HFF-Myc (cell line): ENCODE data around the gene AACS.

Experiments
- DNase-seq: peaks from one replicate; pipeline ENCODE4 v3.0.0-alpha.2; 2011; ENCODE audit warnings: low read depth; ENCODE audit errors: extremely low read depth
- H3K4me3 ChIP-seq: replicated peaks from 2 replicates; pipeline ENCODE4 v1.5.1; 2011; ENCODE audit warnings: low read depth, mild to moderate bottlenecking, control low read depth, low read length
- TF ChIP-seq, protein P1 (sequence below): IDR thresholded peaks from 2 replicates; pipeline ENCODE4 v1.5.1; 2012; ENCODE audit warnings: mild to moderate bottlenecking, low read depth, low read length, control low read depth; ENCODE audit errors: missing control alignments

AACS gene, protein sequence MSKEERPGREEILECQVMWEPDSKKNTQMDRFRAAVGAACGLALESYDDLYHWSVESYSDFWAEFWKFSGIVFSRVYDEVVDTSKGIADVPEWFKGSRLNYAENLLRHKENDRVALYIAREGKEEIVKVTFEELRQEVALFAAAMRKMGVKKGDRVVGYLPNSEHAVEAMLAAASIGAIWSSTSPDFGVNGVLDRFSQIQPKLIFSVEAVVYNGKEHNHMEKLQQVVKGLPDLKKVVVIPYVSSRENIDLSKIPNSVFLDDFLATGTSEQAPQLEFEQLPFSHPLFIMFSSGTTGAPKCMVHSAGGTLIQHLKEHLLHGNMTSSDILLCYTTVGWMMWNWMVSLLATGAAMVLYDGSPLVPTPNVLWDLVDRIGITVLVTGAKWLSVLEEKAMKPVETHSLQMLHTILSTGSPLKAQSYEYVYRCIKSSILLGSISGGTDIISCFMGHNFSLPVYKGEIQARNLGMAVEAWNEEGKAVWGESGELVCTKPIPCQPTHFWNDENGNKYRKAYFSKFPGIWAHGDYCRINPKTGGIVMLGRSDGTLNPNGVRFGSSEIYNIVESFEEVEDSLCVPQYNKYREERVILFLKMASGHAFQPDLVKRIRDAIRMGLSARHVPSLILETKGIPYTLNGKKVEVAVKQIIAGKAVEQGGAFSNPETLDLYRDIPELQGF

DNA sequence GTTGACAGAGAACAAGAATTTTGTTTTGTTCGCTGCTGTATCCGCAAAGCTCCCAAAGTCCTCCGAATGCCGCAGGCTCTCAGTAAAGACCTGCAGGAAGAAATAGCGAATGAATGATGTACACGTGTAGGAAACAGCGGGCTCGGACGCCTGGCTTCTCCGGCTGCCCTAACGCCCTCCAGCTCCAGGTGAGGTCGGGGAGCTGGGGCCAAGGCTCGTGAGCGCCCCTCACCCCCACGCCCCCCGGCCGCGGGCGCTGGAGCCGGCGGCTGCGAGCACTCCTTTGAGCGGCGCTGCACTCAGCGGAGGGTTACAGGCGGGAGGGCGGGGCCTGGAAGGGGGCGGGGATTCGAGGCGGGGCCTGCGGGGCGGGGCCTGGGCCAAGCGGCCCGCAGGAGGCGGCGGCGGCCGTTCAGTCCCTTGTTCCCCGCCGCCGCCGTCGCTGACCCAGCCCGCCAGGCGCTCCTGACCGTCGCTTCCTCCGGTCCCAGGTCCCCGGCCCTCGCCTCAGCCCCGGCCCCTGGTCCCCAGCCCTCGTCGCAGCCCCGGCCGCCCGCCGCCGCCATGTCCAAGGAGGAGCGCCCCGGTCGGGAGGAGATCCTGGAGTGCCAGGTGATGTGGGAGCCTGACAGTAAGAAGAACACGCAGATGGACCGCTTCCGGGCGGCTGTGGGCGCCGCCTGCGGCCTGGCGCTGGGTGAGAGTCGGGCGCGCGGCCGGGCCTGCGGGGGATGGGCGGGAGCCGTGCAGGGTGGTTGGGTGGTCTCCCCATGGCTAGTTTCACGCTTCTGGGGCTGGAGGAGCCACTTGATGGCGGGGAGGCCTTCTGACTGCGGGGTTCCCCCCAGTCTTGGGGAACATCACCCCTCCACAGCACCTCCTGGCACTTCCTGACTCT is at the start of gene AACS:
Gene AACS (plus strand): TSS at position 415 of the 898 bp plus-strand sequence. CDS start 150 bp downstream, at position 565.
- TF ChIP-seq, protein P1, sequence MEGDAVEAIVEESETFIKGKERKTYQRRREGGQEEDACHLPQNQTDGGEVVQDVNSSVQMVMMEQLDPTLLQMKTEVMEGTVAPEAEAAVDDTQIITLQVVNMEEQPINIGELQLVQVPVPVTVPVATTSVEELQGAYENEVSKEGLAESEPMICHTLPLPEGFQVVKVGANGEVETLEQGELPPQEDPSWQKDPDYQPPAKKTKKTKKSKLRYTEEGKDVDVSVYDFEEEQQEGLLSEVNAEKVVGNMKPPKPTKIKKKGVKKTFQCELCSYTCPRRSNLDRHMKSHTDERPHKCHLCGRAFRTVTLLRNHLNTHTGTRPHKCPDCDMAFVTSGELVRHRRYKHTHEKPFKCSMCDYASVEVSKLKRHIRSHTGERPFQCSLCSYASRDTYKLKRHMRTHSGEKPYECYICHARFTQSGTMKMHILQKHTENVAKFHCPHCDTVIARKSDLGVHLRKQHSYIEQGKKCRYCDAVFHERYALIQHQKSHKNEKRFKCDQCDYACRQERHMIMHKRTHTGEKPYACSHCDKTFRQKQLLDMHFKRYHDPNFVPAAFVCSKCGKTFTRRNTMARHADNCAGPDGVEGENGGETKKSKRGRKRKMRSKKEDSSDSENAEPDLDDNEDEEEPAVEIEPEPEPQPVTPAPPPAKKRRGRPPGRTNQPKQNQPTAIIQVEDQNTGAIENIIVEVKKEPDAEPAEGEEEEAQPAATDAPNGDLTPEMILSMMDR, result no peak
- peak within 1 kb of the TSS; percentile 75 for H3K4me3 ChIP-seq
- no peak for DNase-seq

DNA sequence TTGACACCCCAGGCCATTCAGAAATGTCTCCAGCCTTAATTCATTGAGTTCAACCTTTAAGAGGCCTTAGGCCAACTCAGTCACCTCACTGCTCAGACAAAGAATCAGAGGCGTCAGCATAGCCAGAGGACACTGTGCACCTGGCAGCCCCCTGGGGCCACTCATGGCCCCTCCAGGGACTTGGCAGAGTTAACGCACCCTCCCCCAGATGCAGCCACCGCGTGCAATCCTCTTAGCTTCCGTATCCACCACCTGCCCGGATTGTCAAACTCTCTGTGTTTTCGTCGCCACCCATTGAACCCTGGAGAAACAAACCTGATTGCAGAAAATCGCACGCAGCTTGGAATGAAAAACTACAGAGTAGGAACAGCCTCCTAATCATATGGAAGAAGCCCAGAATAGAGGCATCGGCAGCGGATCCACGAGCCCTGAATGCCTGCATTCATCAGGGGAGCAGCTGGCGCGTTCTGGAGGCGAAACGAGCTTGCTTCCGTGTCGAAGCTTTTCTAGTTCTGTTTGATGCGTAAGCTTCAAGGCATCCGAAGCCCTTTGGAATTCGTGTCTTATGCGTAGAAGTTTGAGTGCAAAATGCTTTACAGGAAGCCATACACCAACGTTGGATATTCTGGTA is 49.4 kb upstream of the AACS start:
- TF ChIP-seq, protein P1, result no peak
- H3K4me3 ChIP-seq, result no peak overlapping the region
- no peak for DNase-seq

DNA sequence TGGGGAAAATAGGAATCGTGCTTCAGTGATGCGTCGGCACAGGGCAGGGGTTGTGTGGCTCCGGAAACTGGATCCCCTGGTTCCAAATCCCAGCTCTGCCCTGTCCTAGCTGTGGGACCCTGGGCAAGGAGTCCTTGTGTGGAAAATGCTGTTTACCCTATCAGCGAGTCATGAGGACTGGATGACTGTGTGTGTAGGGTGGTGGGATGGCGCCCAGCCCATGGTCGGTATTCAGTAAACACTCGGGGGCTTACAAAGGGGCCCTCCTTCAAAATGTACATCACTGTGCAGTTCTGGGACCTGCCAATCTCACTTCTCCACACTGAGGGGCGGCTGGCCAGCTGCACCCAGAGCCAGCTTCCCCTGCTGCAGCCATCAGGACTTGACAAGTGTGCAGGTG is 47.4 kb upstream of the AACS start:
- no peak overlapping the region for H3K4me3 ChIP-seq
- TF ChIP-seq, protein P1, result no peak
- DNase-seq, result no peak

DNA sequence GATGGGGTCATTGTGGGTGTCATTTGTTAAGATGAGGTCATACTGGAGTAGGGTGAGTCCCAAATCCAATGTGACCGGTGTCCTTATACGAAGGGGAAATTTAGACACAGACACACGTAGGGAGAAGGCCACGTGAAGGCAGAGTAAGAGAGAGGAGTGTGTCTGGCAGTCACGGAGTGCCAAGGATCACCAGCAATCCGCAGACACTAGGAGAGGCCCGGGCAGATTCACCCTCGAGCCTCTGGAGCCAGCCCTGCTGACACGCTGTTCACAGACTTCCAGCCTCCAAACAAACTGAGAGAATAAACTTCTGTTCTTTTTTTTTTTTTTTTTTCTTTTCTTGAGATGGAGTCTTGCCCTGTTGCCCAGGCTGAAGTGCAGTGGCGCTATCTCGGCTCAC is 46.9 kb upstream of the AACS start:
- DNase-seq, result no peak
- TF ChIP-seq, protein P1, result no peak
- H3K4me3 ChIP-seq, result no peak overlapping the region

DNA sequence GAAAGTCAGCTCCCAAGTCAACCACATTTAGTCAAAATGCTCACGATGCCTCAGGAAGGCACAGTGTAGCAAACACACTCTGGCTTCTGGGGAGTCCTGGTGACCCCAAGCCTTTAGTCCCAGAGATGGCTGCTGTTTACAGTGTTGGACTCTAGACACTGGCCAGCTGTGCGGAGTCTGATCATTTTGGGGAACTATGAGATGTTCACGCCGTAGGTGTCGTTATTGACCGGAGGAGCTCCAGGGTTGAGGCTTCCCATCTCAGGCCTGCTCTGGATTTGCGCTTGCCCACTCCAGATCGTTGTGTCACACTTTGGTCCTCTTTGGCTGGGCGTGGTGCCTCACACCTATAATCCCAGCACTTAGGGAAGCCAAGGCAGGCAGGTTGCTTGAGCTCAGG is 44.1 kb upstream of the AACS start:
- no peak overlapping the region for H3K4me3 ChIP-seq
- DNase-seq, result no peak
- TF ChIP-seq, protein P1, result no peak

DNA sequence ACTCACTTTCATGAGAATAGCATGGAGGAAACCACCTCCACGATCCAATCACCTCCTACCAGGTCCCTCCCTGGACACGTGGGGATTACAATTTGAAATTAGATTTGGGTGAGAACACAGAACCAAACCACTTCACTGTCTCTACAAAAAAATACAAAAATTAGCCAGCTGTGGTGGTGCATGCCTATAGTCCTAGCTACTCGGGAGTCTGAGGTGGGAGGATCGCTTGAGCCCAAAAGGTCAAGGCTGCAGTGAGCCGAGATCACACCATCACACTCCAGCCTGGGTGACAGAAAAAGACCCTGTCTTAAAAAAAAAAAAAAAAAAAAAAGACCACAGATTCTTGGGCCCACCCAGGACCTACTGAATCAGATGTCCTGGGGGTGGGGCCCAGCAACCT is 43.5 kb upstream of the AACS start:
- TF ChIP-seq, protein P1, result no peak
- H3K4me3 ChIP-seq, result no peak overlapping the region
- DNase-seq, result no peak
